GM18858 (cell line): ENCODE results near the gene CHID1.

Source experiments
- ATAC-seq: cut with Tn5 transposase; IDR thresholded peaks from one replicate; pipeline ENCODE4 v1.9.1; 2021; ENCODE audit not compliant: unreplicated experiment

CHID1 gene

GRCh38 chr11:910044-910588 is 494 bp downstream of the CHID1 start:
- ATAC-seq, result no peak

GRCh38 chr11:909406-909805 is 1.2 kb downstream of the CHID1 start:
- ATAC-seq, result no peak

- no peak for ATAC-seq
These were observed 2.3 kb downstream of the CHID1 start for GRCh38 chr11:908273-908672.

- no peak for ATAC-seq
These were observed 2.9 kb downstream of the CHID1 start for GRCh38 chr11:907668-908067.

- no peak for ATAC-seq
These were observed 4.7 kb downstream of the CHID1 start for GRCh38 chr11:905952-906351.

GRCh38 chr11:904380-904779 is 6.2 kb downstream of the CHID1 start:
- no peak for ATAC-seq

- ATAC-seq, result no peak
These were observed 9.1 kb downstream of the CHID1 start for GRCh38 chr11:901452-902061.

GRCh38 chr11:900545-900944 is 10.1 kb downstream of the CHID1 start:
- ATAC-seq, result no peak

GRCh38 chr11:899724-900123 is 10.9 kb downstream of the CHID1 start:
- ATAC-seq, result no peak

- ATAC-seq, result no peak
These were observed 11.9 kb downstream of the CHID1 start for GRCh38 chr11:898540-899190.

GRCh38 chr11:898143-898511 is 12.5 kb downstream of the CHID1 start:
- ATAC-seq, result no peak

GRCh38 chr11:897253-898142 is 13.1 kb downstream of the CHID1 start:
- ATAC-seq, result no peak

- no peak for ATAC-seq
These were observed 15.1 kb downstream of the CHID1 start for GRCh38 chr11:895331-896110.

GRCh38 chr11:894575-895201 is 15.9 kb downstream of the CHID1 start:
- no peak for ATAC-seq

- no peak for ATAC-seq
These were observed 17.5 kb downstream of the CHID1 start for GRCh38 chr11:893008-893654.

GRCh38 chr11:890794-891540 is 19.6 kb downstream of the CHID1 start:
- ATAC-seq, result no peak

- no peak for ATAC-seq
These were observed 20.7 kb downstream of the CHID1 start for GRCh38 chr11:889687-890475.

GRCh38 chr11:889257-889656 is 21.4 kb downstream of the CHID1 start:
- ATAC-seq, result no peak
